Keratinocyte (primary cell): ENCODE results near the gene ESRRG. TPM values are rescaled to one million over a fixed set of nuclear protein-coding genes. Genes with fewer than 3 reads are reported as not detected.

Experiments
- DNase-seq: peaks from one replicate; pipeline ENCODE4 v3.0.0-alpha.2; 2011; ENCODE audit warnings: low read depth, missing footprints, low spot score
- FAIRE-seq: peaks from 2 replicates; lab custom pipeline; 2011; peaks lifted over from hg19 to GRCh38; lab: Jason Lieb, UNC
- H2AFZ ChIP-seq: 2 replicates; pipeline ENCODE4 v1.6.0; 2012; ENCODE audit warnings: low read length, control low read depth, inconsistent platforms; ENCODE audit not compliant: control insufficient read depth
- H3K27ac ChIP-seq: 2 replicates; pipeline ENCODE4 v1.5.1; 2011; ENCODE audit warnings: low read length; ENCODE audit not compliant: control insufficient read depth, insufficient read depth
- H3K27me3 ChIP-seq: 3 replicates; pipeline ENCODE4 v1.6.0; 2011; ENCODE audit warnings: low read length; ENCODE audit not compliant: control insufficient read depth, insufficient read depth; ENCODE audit errors: extremely low read depth
- H3K36me3 ChIP-seq, 2 experiments: 2 replicates in 1 of 2; 3 replicates in 1 of 2; pipeline ENCODE4 v1.5.1; 2011; ENCODE audit warnings: low read length in 2 of 2, mild to moderate bottlenecking in 1 of 2; ENCODE audit not compliant: control insufficient read depth in 2 of 2, insufficient read depth in 2 of 2; ENCODE audit errors: extremely low read depth in 1 of 2
- H3K4me1 ChIP-seq: 3 replicates; pipeline ENCODE4 v1.5.1; 2011; ENCODE audit warnings: low read length; ENCODE audit not compliant: control insufficient read depth, insufficient read depth; ENCODE audit errors: extremely low read depth
- H3K4me2 ChIP-seq: 3 replicates; pipeline ENCODE4 v1.6.0; 2011; ENCODE audit warnings: low read depth, low read length; ENCODE audit not compliant: control insufficient read depth, insufficient read depth; ENCODE audit errors: extremely low read depth
- H3K4me3 ChIP-seq, 3 experiments: fragments of 200-600 bp in 1 of 3; sonication (generic) in 1 of 3; 2 replicates in 2 of 3; 3 replicates in 1 of 3; pipeline ENCODE4 v1.5.1; 2011 to 2016; ENCODE audit warnings: low read length in 3 of 3, mild to moderate bottlenecking in 3 of 3, control low read depth in 2 of 3, inconsistent platforms in 1 of 3, low read depth in 1 of 3, mixed read lengths in 1 of 3, mixed run types in 1 of 3, moderate library complexity in 1 of 3; ENCODE audit not compliant: control insufficient read depth in 2 of 3, insufficient read depth in 2 of 3; ENCODE audit errors: extremely low read depth in 1 of 3
- H3K79me2 ChIP-seq: 2 replicates; pipeline ENCODE4 v1.6.0; 2012; ENCODE audit warnings: low read length; ENCODE audit not compliant: control insufficient read depth, insufficient read depth
- H3K9ac ChIP-seq: 3 replicates; pipeline ENCODE4 v1.6.0; 2011; ENCODE audit warnings: low read length; ENCODE audit not compliant: control insufficient read depth, insufficient read depth; ENCODE audit errors: extremely low read depth
- H3K9me1 ChIP-seq: 3 replicates; pipeline ENCODE4 v1.6.0; 2011; ENCODE audit warnings: low read length; ENCODE audit not compliant: control insufficient read depth, insufficient read depth; ENCODE audit errors: extremely low read depth
- H3K9me3 ChIP-seq: 2 replicates; pipeline ENCODE4 v1.5.1; 2012; ENCODE audit warnings: low read depth, low read length; ENCODE audit not compliant: control insufficient read depth
- H4K20me1 ChIP-seq: 3 replicates; pipeline ENCODE4 v1.6.0; 2011; ENCODE audit warnings: low read length; ENCODE audit not compliant: control insufficient read depth, insufficient read depth; ENCODE audit errors: extremely low read depth
- CTCF ChIP-seq, 3 experiments: IDR thresholded peaks in 1 of 3; conservative IDR thresholded peaks in 1 of 3; optimal IDR thresholded peaks in 1 of 3; 2 replicates in 2 of 3; 3 replicates in 1 of 3; pipeline versions ENCODE3 to v1.5.1; 2011; ENCODE audit warnings: low read length in 3 of 3, mild to moderate bottlenecking in 3 of 3, moderate library complexity in 2 of 3, control low read depth in 1 of 3, inconsistent platforms in 1 of 3; ENCODE audit not compliant: insufficient read depth in 2 of 3; ENCODE audit errors: extremely low read depth in 1 of 3
- EZH2 ChIP-seq: IDR thresholded peaks from one replicate; pipeline ENCODE4 v1.6.1; 2012; ENCODE audit warnings: inconsistent platforms, mild to moderate bottlenecking, low read length, moderate library complexity
- dilution Hi-C: fragments of 300-500 bp; cut with MboI; formaldehyde crosslinking; loops from one replicate; pipeline ENCODE4 v1.7.0; 2020; ENCODE audit warnings: low sequenced_read_pairs; ENCODE audit not compliant: extremely low pct_ligation_motif_present
- polyA plus RNA-seq, 5 experiments: library from polyadenylated mRNA; depleted of rRNA in 3 of 5; stranded (reverse) in 3 of 5; stranded (forward) in 1 of 5; unstranded in 1 of 5; fragments of >200 nt; gene quantifications; 1 replicate in 1 of 5; 2 replicates in 3 of 5; 3 replicates in 1 of 5; pipeline versions ENCODE4 v1.2.1 to v1.2.3, GENCODE V29; 2011 to 2012; ENCODE audit warnings: missing spikeins in 2 of 5, low read depth in 1 of 5, low replicate concordance in 1 of 5

Gene ESRRG
- polyA plus RNA-seq, 1 donor (not counting 4 experiments of a cell fraction or from before 2014, with no cell fraction given): 0.08 TPM

GRCh38 chr1:216458812-216459211 is 264.4 kb downstream of the ESRRG start:
- no peaks in the 10 kb centered on the region for H3K79me2 ChIP-seq
- no peaks in the 10 kb centered on the region for H3K27me3 ChIP-seq
- no peak overlapping the region for H3K4me3 ChIP-seq
- H3K4me1 ChIP-seq: peaks cover 6% of the 10 kb centered on the region
- FAIRE-seq (no peak), DNase-seq (no peak)
- H3K36me3 ChIP-seq: no peaks in the 10 kb centered on the region
- H4K20me1 ChIP-seq: no peaks in the 10 kb centered on the region
- H3K9me1 ChIP-seq: no peaks in the 10 kb centered on the region
- no peak overlapping the region for H2AFZ ChIP-seq
- H3K4me2 ChIP-seq: no peak overlapping the region
- no peak for TF ChIP-seq CTCF (optimal IDR thresholded peaks at IDR 0.05 in 1 of 3, IDR thresholded peaks at IDR 0.05 in 1 of 3, conservative IDR thresholded peaks at IDR 0.05 in 1 of 3; ENCODE audit: extremely low read depth in 1 of 3, insufficient read depth in 2 of 3, low read length in 3 of 3)
- TF ChIP-seq EZH2: no peak
- H3K9me3 ChIP-seq: no peaks in the 10 kb centered on the region
- no peak overlapping the region for H3K27ac ChIP-seq
- dilution Hi-C loops: no loop called here
- no peak overlapping the region for H3K9ac ChIP-seq

GRCh38 chr1:216457356-216457755 is 265.9 kb downstream of the ESRRG start:
- no peaks in the 10 kb centered on the region for H3K9me1 ChIP-seq
- no peak overlapping the region for H3K9ac ChIP-seq
- H3K27me3 ChIP-seq: no peaks in the 10 kb centered on the region
- TF ChIP-seq CTCF (optimal IDR thresholded peaks at IDR 0.05 in 1 of 3, IDR thresholded peaks at IDR 0.05 in 1 of 3, conservative IDR thresholded peaks at IDR 0.05 in 1 of 3; ENCODE audit: extremely low read depth in 1 of 3, insufficient read depth in 2 of 3, low read length in 3 of 3): no peak
- TF ChIP-seq EZH2: no peak
- no peak overlapping the region for H3K27ac ChIP-seq
- H3K4me3 ChIP-seq: no peak overlapping the region
- no peaks in the 10 kb centered on the region for H3K79me2 ChIP-seq
- peaks cover 5% of the 10 kb centered on the region for H3K4me1 ChIP-seq
- H3K36me3 ChIP-seq: no peaks in the 10 kb centered on the region
- no peak overlapping the region for H3K4me2 ChIP-seq
- no peak for DNase-seq
- no peak for FAIRE-seq
- H3K9me3 ChIP-seq: no peaks in the 10 kb centered on the region
- dilution Hi-C loops: no loop called here
- no peaks in the 10 kb centered on the region for H4K20me1 ChIP-seq
- no peak overlapping the region for H2AFZ ChIP-seq
